WTC11 (cell line): Measurements from ENCODE around the gene LYAR. TPM values are rescaled to one million over a fixed set of nuclear protein-coding genes. Genes with fewer than 3 reads are reported as not detected.

Experiments
- ATAC-seq: fragments of 200-7000 bp; cut with Tn5 transposase; 2 replicates; pipeline ENCODE4 v1.10.0; 2021; ENCODE audit warnings: mild to moderate bottlenecking, moderate library complexity
- CTCF ChIA-PET: fragments of 300-600 bp; sonication (Branson Sonifier 250); formaldehyde crosslinking; loops from one replicate; lab custom pipeline; 2021; ENCODE audit warnings: antibody characterized with exemption; lab: Charles Lee
- POLR2A ChIA-PET: fragments of 350-600 bp; sonication (Branson Sonifier 250); formaldehyde crosslinking; loops from one replicate; lab custom pipeline; 2021; ENCODE audit warnings: antibody characterized with exemption; lab: Charles Lee
- DNase-seq: peaks from one replicate; pipeline ENCODE4 v3.0.0; 2021; ENCODE audit warnings: low spot score
- H3K27ac Mint-ChIP-seq: 2 replicates; pipeline ENCODE4 v1.8.0; 2021; ENCODE audit warnings: mixed read lengths
- H3K27me3 Mint-ChIP-seq: 2 replicates; pipeline ENCODE4 v1.8.0; 2021; ENCODE audit warnings: low read depth, mild to moderate bottlenecking, moderate library complexity, mixed read lengths
- H3K36me3 Mint-ChIP-seq: 2 replicates; pipeline ENCODE4 v1.8.0; 2021; ENCODE audit warnings: mixed read lengths
- H3K4me1 Mint-ChIP-seq: 2 replicates; pipeline ENCODE4 v1.8.0; 2022; ENCODE audit warnings: mixed read lengths
- H3K4me3 Mint-ChIP-seq: 2 replicates; pipeline ENCODE4 v1.8.0; 2021; ENCODE audit warnings: mild to moderate bottlenecking, moderate library complexity, mixed read lengths
- H3K9me3 Mint-ChIP-seq: 2 replicates; pipeline ENCODE4 v1.8.0; 2021; ENCODE audit warnings: mixed read lengths
- ATF1 ChIP-seq: sonication (generic); formaldehyde crosslinking; IDR thresholded peaks from 2 replicates; pipeline ENCODE4 v1.8.1; 2023; ENCODE audit warnings: mild to moderate bottlenecking, moderate library complexity, missing genetic modification reagents
- CDX4 ChIP-seq: fragments of 250-450 bp; sonication (Bioruptor Pico); IDR thresholded peaks from 2 replicates; pipeline ENCODE4 v1.9.0; 2021; ENCODE audit warnings: moderate library complexity, mild to moderate bottlenecking, inconsistent platforms, borderline replicate concordance
- E2F1 ChIP-seq: sonication (generic); formaldehyde crosslinking; IDR thresholded peaks from 2 replicates; pipeline ENCODE4 v1.8.0; 2022; ENCODE audit warnings: mild to moderate bottlenecking, missing genetic modification reagents
- FOXK1 ChIP-seq: sonication (generic); formaldehyde crosslinking; IDR thresholded peaks from 2 replicates; pipeline ENCODE4 v1.8.0; 2022; ENCODE audit warnings: mild to moderate bottlenecking, moderate library complexity, missing genetic modification reagents
- FOXP1 ChIP-seq: sonication (generic); formaldehyde crosslinking; IDR thresholded peaks from 2 replicates; pipeline ENCODE4 v1.8.0; 2022; ENCODE audit warnings: missing genetic modification reagents, mild to moderate bottlenecking, moderate library complexity, borderline replicate concordance
- GABPB1 ChIP-seq: sonication (generic); formaldehyde crosslinking; IDR thresholded peaks from 2 replicates; pipeline ENCODE4 v1.8.1; 2023; ENCODE audit warnings: mild to moderate bottlenecking, missing genetic modification reagents
- GTF2I ChIP-seq: fragments of 250-450 bp; sonication (Bioruptor Pico); conservative IDR thresholded peaks from 2 replicates; pipeline ENCODE4 v1.4.0; 2021; ENCODE audit warnings: mild to moderate bottlenecking
- MLX ChIP-seq: sonication (generic); formaldehyde crosslinking; IDR thresholded peaks from 2 replicates; pipeline ENCODE4 v1.8.1; 2023; ENCODE audit warnings: mild to moderate bottlenecking, missing genetic modification reagents, moderate library complexity
- NR1H2 ChIP-seq: sonication (generic); formaldehyde crosslinking; IDR thresholded peaks from 2 replicates; pipeline ENCODE4 v1.9.0; 2021; ENCODE audit warnings: mild to moderate bottlenecking, moderate library complexity, missing genetic modification reagents
- TEAD4 ChIP-seq: sonication (generic); formaldehyde crosslinking; IDR thresholded peaks from 2 replicates; pipeline ENCODE4 v1.8.0; 2022; ENCODE audit warnings: mild to moderate bottlenecking, missing genetic modification reagents
- ZBTB21 ChIP-seq: sonication (generic); formaldehyde crosslinking; IDR thresholded peaks from 2 replicates; pipeline ENCODE4 v1.8.1; 2023; ENCODE audit warnings: mild to moderate bottlenecking, missing genetic modification reagents, borderline replicate concordance
- ZBTB43 ChIP-seq: sonication (generic); formaldehyde crosslinking; IDR thresholded peaks from 2 replicates; pipeline ENCODE4 v1.8.1; 2023; ENCODE audit warnings: mild to moderate bottlenecking, missing genetic modification reagents
- ZNF121 ChIP-seq: sonication (generic); formaldehyde crosslinking; IDR thresholded peaks from 2 replicates; pipeline ENCODE4 v1.8.0; 2023; ENCODE audit warnings: missing genetic modification reagents
- ZNF232 ChIP-seq: sonication (generic); formaldehyde crosslinking; IDR thresholded peaks from 2 replicates; pipeline ENCODE4 v1.8.0; 2022; ENCODE audit warnings: mild to moderate bottlenecking, missing genetic modification reagents
- ZNF512 ChIP-seq: sonication (generic); formaldehyde crosslinking; IDR thresholded peaks from 2 replicates; pipeline ENCODE4 v1.8.1; 2022; ENCODE audit warnings: missing genetic modification reagents, borderline replicate concordance
- total RNA-seq: library from RNA; stranded (reverse); gene quantifications from 3 replicates; pipeline ENCODE4 v1.2.3, GENCODE V29; 2021
- TF ChIP-seq, protein P1 (sequence below): sonication (generic); formaldehyde crosslinking; IDR thresholded peaks from 2 replicates; pipeline ENCODE4 v1.8.1; 2023; ENCODE audit warnings: mild to moderate bottlenecking, missing genetic modification reagents, borderline replicate concordance

Gene LYAR
- total RNA-seq, 1 experiment from 2014 or later: 36.8 TPM

DNA sequence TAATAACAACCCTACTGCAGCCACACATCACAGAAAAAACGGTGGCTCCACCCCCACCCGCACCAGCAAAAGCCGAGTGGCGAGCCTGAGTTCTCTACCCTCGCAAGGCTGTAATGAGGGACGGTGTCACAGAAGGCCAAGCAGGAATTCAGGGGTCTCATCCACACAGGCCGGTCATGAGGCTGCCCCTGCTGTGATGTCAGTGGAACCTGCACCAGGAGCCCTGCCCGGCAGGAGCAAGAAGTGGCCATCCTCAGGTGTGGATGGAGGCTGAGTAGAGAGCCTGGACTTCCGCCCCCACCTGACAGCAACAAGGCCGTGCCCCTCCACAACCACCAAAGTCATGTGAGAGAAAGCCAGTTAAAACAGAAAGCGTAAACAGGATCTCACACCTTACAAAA is 20.6 kb downstream of the LYAR start (continued):
- TF ChIP-seq MLX (CRISPR knock-in tag): no peak
- TF ChIP-seq ATF1 (CRISPR knock-in tag): no peak
- no peak for TF ChIP-seq ZBTB43
- no peak for TF ChIP-seq ZNF232 (CRISPR knock-in tag)
- TF ChIP-seq ZNF121 (CRISPR knock-in tag): no peak
- no peak for TF ChIP-seq ZNF512
- TF ChIP-seq GABPB1 (CRISPR knock-in tag): no peak
- TF ChIP-seq ZBTB21 (CRISPR knock-in tag): no peak
- no peak for TF ChIP-seq E2F1 (CRISPR knock-in tag)
- TF ChIP-seq, protein P1, sequence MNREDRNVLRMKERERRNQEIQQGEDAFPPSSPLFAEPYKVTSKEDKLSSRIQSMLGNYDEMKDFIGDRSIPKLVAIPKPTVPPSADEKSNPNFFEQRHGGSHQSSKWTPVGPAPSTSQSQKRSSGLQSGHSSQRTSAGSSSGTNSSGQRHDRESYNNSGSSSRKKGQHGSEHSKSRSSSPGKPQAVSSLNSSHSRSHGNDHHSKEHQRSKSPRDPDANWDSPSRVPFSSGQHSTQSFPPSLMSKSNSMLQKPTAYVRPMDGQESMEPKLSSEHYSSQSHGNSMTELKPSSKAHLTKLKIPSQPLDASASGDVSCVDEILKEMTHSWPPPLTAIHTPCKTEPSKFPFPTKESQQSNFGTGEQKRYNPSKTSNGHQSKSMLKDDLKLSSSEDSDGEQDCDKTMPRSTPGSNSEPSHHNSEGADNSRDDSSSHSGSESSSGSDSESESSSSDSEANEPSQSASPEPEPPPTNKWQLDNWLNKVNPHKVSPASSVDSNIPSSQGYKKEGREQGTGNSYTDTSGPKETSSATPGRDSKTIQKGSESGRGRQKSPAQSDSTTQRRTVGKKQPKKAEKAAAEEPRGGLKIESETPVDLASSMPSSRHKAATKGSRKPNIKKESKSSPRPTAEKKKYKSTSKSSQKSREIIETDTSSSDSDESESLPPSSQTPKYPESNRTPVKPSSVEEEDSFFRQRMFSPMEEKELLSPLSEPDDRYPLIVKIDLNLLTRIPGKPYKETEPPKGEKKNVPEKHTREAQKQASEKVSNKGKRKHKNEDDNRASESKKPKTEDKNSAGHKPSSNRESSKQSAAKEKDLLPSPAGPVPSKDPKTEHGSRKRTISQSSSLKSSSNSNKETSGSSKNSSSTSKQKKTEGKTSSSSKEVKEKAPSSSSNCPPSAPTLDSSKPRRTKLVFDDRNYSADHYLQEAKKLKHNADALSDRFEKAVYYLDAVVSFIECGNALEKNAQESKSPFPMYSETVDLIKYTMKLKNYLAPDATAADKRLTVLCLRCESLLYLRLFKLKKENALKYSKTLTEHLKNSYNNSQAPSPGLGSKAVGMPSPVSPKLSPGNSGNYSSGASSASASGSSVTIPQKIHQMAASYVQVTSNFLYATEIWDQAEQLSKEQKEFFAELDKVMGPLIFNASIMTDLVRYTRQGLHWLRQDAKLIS (CRISPR knock-in tag): no peak
- TF ChIP-seq FOXP1: no peak
- TF ChIP-seq FOXK1: no peak

- no peak for ATAC-seq
- no peak overlapping the region for H3K4me3 Mint-ChIP-seq
- POLR2A ChIA-PET: no interaction called here
Measured at GRCh38 chr4:4268776-4269175, 21.2 kb downstream of the LYAR start.

More at GRCh38 chr4:4268776-4269175, 21.2 kb downstream of the LYAR start:
- H3K9me3 Mint-ChIP-seq: peaks cover 5% of the 10 kb centered on the region; the same call in 1 of the 2 replicates
- TF ChIP-seq, protein P1 (CRISPR knock-in tag): no peak
- TF ChIP-seq TEAD4 (CRISPR knock-in tag): no peak
- no peak for TF ChIP-seq GTF2I (CRISPR knock-in tag)
- no peak for TF ChIP-seq CDX4
- TF ChIP-seq ZNF121 (CRISPR knock-in tag): no peak
- TF ChIP-seq NR1H2 (CRISPR knock-in tag): no peak
- TF ChIP-seq, all 79 proteins: peak for 0
- CTCF ChIA-PET: no interaction called here
- H3K4me1 Mint-ChIP-seq: no peaks in the 10 kb centered on the region
- H3K27me3 Mint-ChIP-seq: no peaks in the 10 kb centered on the region; the same call in 1 of the 2 replicates
- H3K27ac Mint-ChIP-seq: no peak overlapping the region
- DNase-seq: no peak
- H3K36me3 Mint-ChIP-seq: peaks cover 40% of the 10 kb centered on the region
